Measurements from ENCODE around the gene KRTCAP2.
"Not testable (repeated sequence)": the region's sequence is repeated elsewhere in the genome, so short reads cannot be mapped to it uniquely, and the experiment has no call there.

Gene KRTCAP2

GRCh38 chr1:155182052-155182550 is 9.0 kb upstream of the KRTCAP2 start:
- no peak for DNase-seq

- no peak for DNase-seq
These were observed 8.4 kb upstream of the KRTCAP2 start for GRCh38 chr1:155181371-155182051.

DNA sequence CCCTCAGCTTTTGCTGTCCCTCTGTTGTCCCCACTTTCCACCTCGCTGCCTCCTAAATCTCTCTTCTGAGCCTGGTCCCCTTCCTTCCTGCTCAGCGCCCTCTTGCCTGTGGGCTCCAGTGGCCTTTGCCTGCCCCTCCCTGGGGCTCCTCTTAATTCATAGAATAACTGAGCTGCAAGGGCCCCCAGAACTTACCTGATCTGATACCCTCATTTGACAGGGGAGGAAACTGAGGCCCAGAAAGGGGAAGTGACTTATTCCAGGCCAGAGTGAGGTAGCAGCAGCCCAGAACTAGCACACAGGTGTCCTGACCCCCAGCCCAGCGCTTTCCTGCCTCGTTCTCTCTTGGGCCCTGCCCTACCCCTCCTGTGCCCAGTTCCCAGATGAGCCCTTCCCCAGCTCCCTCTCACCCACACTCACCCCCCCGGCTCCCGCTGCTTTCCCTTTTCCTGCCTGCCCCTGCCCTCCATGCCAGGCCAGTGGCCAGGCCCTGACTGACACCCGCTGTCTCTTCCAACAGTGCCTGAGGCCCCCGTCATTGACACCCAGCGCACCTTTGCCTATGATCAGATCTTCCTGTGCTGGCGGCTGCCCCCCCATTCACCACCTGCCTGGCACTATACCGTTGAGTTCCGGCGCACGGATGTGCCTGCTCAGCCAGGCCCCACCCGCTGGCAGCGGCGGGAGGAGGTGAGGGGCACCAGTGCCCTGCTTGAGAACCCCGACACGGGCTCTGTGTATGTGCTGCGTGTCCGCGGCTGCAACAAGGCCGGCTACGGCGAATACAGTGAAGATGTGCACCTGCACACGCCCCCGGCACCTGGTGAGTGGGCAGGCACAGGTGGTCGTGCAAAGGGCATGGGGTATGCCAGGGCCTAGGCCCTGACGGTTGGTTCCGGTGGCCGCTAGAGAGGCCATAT is 6.3 kb upstream of the KRTCAP2 start:
- DNase-seq = no peak

GRCh38 chr1:155178441-155179111 is 5.5 kb upstream of the KRTCAP2 start:
- DNase-seq = no peak

- no peak for DNase-seq
These were observed 4.8 kb upstream of the KRTCAP2 start for GRCh38 chr1:155177918-155178281.

GRCh38 chr1:155177192-155177917 is 4.3 kb upstream of the KRTCAP2 start:
- no peak for DNase-seq

DNA sequence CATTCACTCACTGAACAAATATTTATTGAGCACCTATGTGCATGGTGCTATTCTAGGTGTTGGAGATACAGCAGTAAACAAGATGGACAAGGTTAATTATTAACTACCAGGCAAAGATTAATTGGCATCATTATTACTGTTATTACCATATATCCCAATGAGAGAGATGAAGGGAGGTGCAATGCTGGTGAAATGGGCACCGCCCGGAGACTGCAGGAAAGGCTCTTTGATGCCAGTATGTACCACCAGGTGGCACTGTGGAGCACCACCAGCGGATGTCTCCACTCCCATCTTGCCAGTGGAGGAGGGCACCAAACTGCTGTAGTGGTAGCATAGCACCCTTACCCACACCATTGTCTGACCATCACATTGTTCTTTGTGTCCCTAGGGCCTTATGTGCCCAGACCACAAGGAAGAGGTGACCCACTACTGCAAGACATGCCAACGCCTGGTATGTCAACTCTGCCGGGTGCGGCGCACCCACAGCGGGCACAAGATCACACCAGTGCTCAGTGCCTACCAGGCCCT is 3.5 kb upstream of the KRTCAP2 start:
- peak; percentile 79 to 81 for DNase-seq

DNA sequence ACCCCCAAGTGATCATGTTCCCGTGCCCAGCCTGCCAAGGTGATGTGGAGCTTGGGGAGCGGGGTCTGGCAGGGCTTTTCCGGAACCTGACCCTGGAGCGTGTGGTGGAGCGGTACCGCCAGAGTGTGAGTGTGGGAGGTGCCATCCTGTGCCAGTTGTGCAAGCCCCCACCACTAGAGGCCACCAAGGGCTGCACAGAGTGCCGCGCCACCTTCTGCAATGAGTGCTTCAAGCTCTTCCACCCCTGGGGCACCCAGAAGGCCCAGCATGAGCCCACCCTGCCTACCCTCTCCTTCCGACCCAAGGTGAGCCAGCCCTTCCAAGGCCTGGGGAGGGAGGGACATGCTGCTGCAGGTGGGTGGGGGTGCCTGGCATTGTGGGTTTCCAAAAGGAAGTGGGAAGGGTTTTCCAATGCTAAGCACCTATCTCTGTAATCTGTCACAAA is 2.8 kb upstream of the KRTCAP2 start:
- peak; percentile 46 to 48 for DNase-seq

- no peak for DNase-seq
These were observed 2.3 kb upstream of the KRTCAP2 start for GRCh38 chr1:155175281-155175926.

GRCh38 chr1:155174324-155175280 is 1.5 kb upstream of the KRTCAP2 start:
- DNase-seq = no peak

DNA sequence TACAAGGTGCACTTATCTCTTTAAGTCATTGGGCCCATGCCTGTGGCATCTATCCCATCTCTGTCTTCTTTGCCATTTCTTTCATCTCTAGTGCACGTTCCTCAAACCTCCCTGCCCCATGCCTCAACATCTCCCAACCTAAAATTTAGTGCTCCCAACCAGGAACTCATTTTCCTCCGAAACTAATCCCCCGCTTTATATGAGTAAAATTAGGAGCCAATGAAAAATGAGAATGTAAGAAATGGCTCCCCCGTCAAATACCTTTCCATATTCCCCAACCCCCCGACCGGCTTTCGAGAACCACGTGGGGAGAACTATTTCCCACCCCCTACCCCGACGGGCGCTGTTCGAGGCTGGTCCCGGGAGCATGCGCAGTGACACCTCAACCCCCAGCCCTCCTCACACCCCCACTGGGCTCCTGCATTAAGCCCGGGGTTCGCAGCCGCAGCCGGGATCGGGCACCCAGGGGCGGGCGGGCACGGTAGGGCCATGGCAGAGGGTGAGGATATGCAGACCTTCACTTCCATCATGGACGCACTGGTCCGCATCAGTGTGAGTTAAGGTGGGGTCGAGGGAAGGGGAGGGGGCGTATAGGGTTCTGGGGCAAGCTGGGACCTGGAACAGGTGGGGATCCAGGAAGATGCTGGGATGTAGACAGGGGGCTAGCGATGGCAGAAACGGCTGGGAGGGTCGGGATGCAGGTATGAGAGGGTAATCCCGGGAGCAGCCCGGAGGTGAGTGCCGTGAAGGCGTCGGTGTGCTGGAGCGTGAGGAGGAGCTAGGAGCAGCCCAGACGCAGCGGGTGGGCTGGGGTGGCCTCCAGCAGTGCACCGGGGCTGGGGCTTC is 597 bp upstream of the KRTCAP2 start, which contains the start of gene TRIM46:
TRIM46 (plus strand) TSS at position 372 of the 846 bp plus-strand sequence; CDS start at position 490, 118 bp downstream.
- peak; percentile 48 to 54 for DNase-seq

GRCh38 chr1:155171836-155172731 is 1.0 kb downstream of the KRTCAP2 start:
- DNase-seq = no peak

- no peak for DNase-seq
These were observed 2.3 kb downstream of the KRTCAP2 start for GRCh38 chr1:155170806-155171205.

GRCh38 chr1:155170101-155170785 is 2.9 kb downstream of the KRTCAP2 start:
- DNase-seq = no peak

DNA sequence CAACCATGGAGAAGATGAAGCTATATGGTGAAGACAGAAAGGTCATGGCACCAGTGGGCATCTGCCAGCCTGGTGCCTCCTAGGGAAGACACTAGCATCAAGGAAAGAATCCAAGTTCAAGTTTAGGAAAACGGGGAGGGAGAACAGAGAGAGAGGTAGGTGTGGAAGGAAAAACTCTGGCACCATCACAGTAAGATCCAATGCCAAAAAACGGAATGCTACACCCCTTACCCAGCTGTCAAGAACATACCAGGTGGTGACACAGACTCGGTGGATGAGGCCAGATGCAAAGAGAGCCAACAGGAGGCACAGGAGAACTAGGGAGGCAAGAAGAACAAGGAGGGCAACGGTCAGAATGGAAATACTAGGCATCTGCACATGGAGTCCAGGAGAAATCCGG is 3.6 kb downstream of the KRTCAP2 start:
- no peak for DNase-seq

DNA sequence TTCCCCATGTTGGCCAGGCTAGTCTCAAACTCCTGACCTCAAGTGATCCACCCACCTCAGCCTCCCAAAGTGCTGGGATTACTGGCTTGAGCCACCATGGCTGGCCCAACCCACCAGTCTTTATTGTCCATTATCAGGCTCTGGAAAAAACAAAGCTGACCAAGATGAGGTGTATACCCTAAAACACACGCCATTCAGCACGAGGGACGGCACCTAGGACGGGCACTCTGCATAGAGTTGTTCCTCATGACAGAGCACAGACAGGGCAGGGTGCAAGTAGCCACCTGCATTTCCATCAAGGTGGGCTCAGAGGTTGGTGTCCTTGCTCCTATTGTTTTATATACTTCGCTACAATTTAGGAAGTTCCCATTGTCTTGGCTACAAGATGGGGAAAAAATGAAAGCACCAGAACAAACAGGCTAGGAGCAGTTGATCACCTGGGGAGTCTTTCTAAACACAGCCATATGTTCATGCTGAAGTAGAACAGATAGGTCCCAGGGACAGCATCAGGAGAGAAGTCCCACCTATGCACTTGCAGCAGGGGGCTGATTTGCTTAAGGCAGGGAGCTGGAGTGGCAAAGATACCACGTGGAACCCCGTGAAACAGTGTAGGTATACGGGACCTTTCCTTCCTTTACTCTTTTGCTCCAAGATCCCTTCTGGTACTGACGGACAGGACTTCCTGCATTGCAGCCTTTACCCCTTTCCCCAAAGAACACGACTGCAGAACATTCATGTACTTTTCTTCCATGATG is 4.5 kb downstream of the KRTCAP2 start:
- DNase-seq = no peak

DNA sequence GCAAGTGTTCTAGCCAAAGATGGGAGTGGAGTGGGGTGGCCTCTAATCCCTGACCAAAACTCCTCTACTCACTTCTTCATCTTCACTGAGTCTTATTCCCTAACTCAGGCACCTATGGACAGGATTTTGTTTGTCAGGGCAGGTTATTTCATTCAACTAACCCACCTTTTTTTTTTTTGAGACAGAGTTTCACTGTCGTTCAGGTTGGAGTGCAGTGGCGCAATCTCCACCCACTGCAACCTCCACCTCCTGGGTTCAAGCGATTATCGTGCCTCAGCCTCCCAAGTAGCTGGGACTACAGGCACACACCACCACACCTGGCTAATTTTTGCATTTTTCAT is 5.0 kb downstream of the KRTCAP2 start:
- DNase-seq = not testable (repeated sequence)
